ENCODE results near the gene OR2H1. TPM values are rescaled to one million over a fixed set of nuclear protein-coding genes. Genes with fewer than 3 reads are reported as not detected.

OR2H1 gene
- not detected for total RNA-seq
- polyA plus RNA-seq (2013, experiment 1 of 2), result not detected
- not detected for polyA plus RNA-seq (2013, experiment 2 of 2)
- long read RNA-seq, experiment 1, result 0 reads
- long read RNA-seq, experiment 2, result 0 reads
- long read RNA-seq, experiment 3, result 0 reads
- long read RNA-seq, experiment 4, result 0 reads

DNA sequence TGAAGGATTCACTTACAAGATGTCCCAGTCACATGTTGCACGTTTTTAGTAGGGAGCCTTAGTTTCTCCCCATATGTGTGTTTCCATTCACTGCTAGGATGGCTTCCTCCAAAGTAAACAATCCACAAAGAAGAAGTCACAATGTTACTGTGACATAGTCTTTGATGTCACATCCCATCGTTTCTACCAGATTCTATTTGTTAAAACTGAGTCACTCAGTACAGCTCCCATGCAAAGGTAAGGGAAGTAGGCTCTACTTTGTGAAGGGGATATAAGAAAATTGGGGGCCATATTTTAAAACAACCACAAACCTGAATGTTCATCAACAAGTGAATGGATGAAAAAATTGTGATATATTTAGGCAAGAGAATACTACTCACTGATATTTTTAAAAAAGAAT lies at the start of gene OR2H1, which contains the start of gene OR11A1:
TSS of gene OR2H1 (plus strand) at position 185 of the 400 bp plus-strand sequence. CDS start 4,615 bp downstream, outside the sequence.
TSS of gene OR11A1 (minus strand) at position 101 of the 400 bp plus-strand sequence. CDS start 29,430 bp downstream, outside the sequence.
- Mint-ChIP-seq H3K4me1 (no peaks in the 10 kb centered on the region), H3K4me3 (no peak within 1 kb of the TSS), H3K27me3 (ENCODE audit: insufficient read depth) (no peaks in the 10 kb centered on the region), H3K36me3 (ENCODE audit: low read depth) (no peaks in the 10 kb centered on the region), H3K9me3 (no peaks in the 10 kb centered on the region), H3K27ac (no peak within 1 kb of the TSS)
- Histone ChIP-seq H3K27me3 (ENCODE audit: control insufficient read depth, insufficient read depth, low read length, poor library complexity, severe bottlenecking) (no peaks in the 10 kb centered on the region), H3K9me3 (ENCODE audit: control insufficient read depth, low read length) (no peaks in the 10 kb centered on the region), H3K36me3 (ENCODE audit: control insufficient read depth, insufficient read depth, low read length) (no peaks in the 10 kb centered on the region), H3K27ac (ENCODE audit: low read depth, low read length) (no peak within 1 kb of the TSS), H3K4me1 (ENCODE audit: control insufficient read depth, insufficient read depth, low read length) (no peaks in the 10 kb centered on the region), H3K4me3 (ENCODE audit: low read length) (no peak within 1 kb of the TSS), H3K9ac (ENCODE audit: extremely low read depth, low read length, poor library complexity, severe bottlenecking) (no peak within 1 kb of the TSS)
- TF ChIP-seq, protein P1, sequence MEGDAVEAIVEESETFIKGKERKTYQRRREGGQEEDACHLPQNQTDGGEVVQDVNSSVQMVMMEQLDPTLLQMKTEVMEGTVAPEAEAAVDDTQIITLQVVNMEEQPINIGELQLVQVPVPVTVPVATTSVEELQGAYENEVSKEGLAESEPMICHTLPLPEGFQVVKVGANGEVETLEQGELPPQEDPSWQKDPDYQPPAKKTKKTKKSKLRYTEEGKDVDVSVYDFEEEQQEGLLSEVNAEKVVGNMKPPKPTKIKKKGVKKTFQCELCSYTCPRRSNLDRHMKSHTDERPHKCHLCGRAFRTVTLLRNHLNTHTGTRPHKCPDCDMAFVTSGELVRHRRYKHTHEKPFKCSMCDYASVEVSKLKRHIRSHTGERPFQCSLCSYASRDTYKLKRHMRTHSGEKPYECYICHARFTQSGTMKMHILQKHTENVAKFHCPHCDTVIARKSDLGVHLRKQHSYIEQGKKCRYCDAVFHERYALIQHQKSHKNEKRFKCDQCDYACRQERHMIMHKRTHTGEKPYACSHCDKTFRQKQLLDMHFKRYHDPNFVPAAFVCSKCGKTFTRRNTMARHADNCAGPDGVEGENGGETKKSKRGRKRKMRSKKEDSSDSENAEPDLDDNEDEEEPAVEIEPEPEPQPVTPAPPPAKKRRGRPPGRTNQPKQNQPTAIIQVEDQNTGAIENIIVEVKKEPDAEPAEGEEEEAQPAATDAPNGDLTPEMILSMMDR (conservative IDR thresholded peaks at IDR 0.05), result no peak
- WGBS, 2 experiments (ENCODE audit: insufficient coverage in 1 of 2, insufficient read length in 1 of 2), result 80 to 100% methylated on average over 2 of the region's 2 CpGs
- no peak for DNase-seq

DNA sequence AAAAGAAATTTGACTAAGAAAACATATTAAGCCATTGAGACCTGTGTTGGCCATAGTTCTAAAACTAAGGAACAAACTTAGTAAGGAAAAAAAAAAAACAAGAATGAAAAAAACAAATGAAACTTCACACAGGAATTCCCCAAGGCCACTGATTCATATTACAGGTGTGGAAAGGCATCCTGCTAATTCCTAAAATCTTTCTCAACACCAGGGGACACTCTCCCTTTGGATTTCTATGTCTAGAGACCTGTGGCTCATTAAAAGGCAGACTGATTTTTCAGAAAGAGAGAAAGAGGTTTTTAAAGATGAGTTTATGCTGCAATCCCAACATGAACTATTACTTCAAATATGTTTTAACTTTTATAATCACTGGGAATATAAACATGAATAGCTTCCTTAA lies 42.4 kb upstream of the OR2H1 start, which contains the start of gene OR12D1:
TSS of gene OR12D1 (plus strand) at position 341 of the 400 bp plus-strand sequence.
- Mint-ChIP-seq H3K9me3 (peaks cover 6% of the 10 kb centered on the region), H3K36me3 (ENCODE audit: low read depth) (no peaks in the 10 kb centered on the region), H3K4me3 (no peak within 1 kb of the TSS), H3K4me1 (no peaks in the 10 kb centered on the region), H3K27ac (no peak within 1 kb of the TSS), H3K27me3 (ENCODE audit: insufficient read depth) (no peaks in the 10 kb centered on the region)
- Histone ChIP-seq H3K9ac (ENCODE audit: extremely low read depth, low read length, poor library complexity, severe bottlenecking) (no peak within 1 kb of the TSS), H3K4me3 (ENCODE audit: low read length) (no peak within 1 kb of the TSS), H3K4me1 (ENCODE audit: control insufficient read depth, insufficient read depth, low read length) (no peaks in the 10 kb centered on the region), H3K27me3 (ENCODE audit: control insufficient read depth, insufficient read depth, low read length, poor library complexity, severe bottlenecking) (no peaks in the 10 kb centered on the region), H3K27ac (ENCODE audit: low read depth, low read length) (no peak within 1 kb of the TSS), H3K36me3 (ENCODE audit: control insufficient read depth, insufficient read depth, low read length) (no peaks in the 10 kb centered on the region), H3K9me3 (ENCODE audit: control insufficient read depth, low read length) (no peaks in the 10 kb centered on the region)
- no peak for DNase-seq
- TF ChIP-seq, protein P1 (conservative IDR thresholded peaks at IDR 0.05), result peak; percentile 69

- H3K27ac Mint-ChIP-seq, result no peak overlapping the region
- no peaks in the 10 kb centered on the region for H3K4me1 Mint-ChIP-seq
- Histone ChIP-seq H3K9me3 (ENCODE audit: control insufficient read depth, low read length) (no peaks in the 10 kb centered on the region), H3K27ac (ENCODE audit: low read depth, low read length) (no peak overlapping the region), H3K27me3 (ENCODE audit: control insufficient read depth, insufficient read depth, low read length, poor library complexity, severe bottlenecking) (no peaks in the 10 kb centered on the region), H3K4me1 (ENCODE audit: control insufficient read depth, insufficient read depth, low read length) (no peaks in the 10 kb centered on the region), H3K9ac (ENCODE audit: extremely low read depth, low read length, poor library complexity, severe bottlenecking) (no peak overlapping the region), H3K4me3 (ENCODE audit: low read length) (no peak overlapping the region), H3K36me3 (ENCODE audit: control insufficient read depth, insufficient read depth, low read length) (no peaks in the 10 kb centered on the region)
- H3K9me3 Mint-ChIP-seq, result no peaks in the 10 kb centered on the region
- H3K27me3 Mint-ChIP-seq (ENCODE audit: insufficient read depth), result no peaks in the 10 kb centered on the region
- WGBS, 2 experiments (ENCODE audit: insufficient coverage in 1 of 2, insufficient read length in 1 of 2), result 88 to 92% methylated on average over 2 to 3 of the region's 3 CpGs
- TF ChIP-seq, protein P1 (conservative IDR thresholded peaks at IDR 0.05), result no peak
- H3K4me3 Mint-ChIP-seq, result no peak overlapping the region
- no peak for DNase-seq
- no peaks in the 10 kb centered on the region for H3K36me3 Mint-ChIP-seq (ENCODE audit: low read depth)
These were observed 37.4 kb upstream of the OR2H1 start for GRCh38 chr6:29419516-29419915.
